PC-9 (cell line): ENCODE measurements around the gene KIF26B. TPM values are rescaled to one million over a fixed set of nuclear protein-coding genes. Genes with fewer than 3 reads are reported as not detected.

Experiments
- BruUV-seq: library from RNA; stranded (reverse); fragments of 400-500 nt; replicated peaks from 2 replicates; lab custom pipeline; 2021; lab: Mats Ljungman, UMichigan
- CTCF ChIA-PET: fragments of 300-600 bp; sonication (Branson Sonifier 250); formaldehyde crosslinking; loops from one replicate; lab custom pipeline; 2022; ENCODE audit warnings: antibody characterized with exemption; lab: Charles Lee
- POLR2A ChIA-PET: fragments of 300-600 bp; sonication (Branson Sonifier 250); formaldehyde crosslinking; loops from one replicate; lab custom pipeline; 2022; ENCODE audit warnings: antibody characterized with exemption; ENCODE audit not compliant: unreplicated experiment; lab: Charles Lee
- DNase-seq, 2 experiments: peaks; one replicate each; pipeline versions ENCODE4 v3.0.0 to v3.0.0-alpha.2; 2015 to 2022; ENCODE audit warnings: mixed read lengths in 1 of 2
- H2AFZ ChIP-seq: fragments of 200-600 bp; sonication (generic); 2 replicates; pipeline ENCODE4 v1.8.1; 2017; ENCODE audit warnings: antibody characterized with exemption
- H3F3A ChIP-seq: fragments of 200-600 bp; sonication (generic); 2 replicates; pipeline ENCODE4 v1.8.1; 2017; ENCODE audit warnings: antibody characterized with exemption, mild to moderate bottlenecking, low read depth; ENCODE audit not compliant: insufficient read depth
- H3K27ac ChIP-seq: fragments of 200-600 bp; sonication (generic); 2 replicates; pipeline ENCODE4 v1.6.1; 2016; ENCODE audit warnings: mixed run types
- H3K27me3 ChIP-seq: fragments of 200-600 bp; sonication (generic); 2 replicates; pipeline ENCODE4 v1.6.1; 2016; ENCODE audit warnings: low read depth, mixed run types; ENCODE audit not compliant: insufficient read depth
- H3K36me3 ChIP-seq: fragments of 200-600 bp; sonication (generic); 2 replicates; pipeline ENCODE4 v1.6.1; 2016; ENCODE audit warnings: low read depth, mixed run types
- H3K4me1 ChIP-seq: fragments of 200-600 bp; sonication (generic); replicated peaks from 2 replicates; pipeline ENCODE4 v1.6.1; 2016; ENCODE audit warnings: mixed run types; ENCODE audit not compliant: insufficient read depth
- H3K4me2 ChIP-seq: fragments of 200-600 bp; sonication (generic); 2 replicates; pipeline ENCODE4 v1.6.1; 2017; ENCODE audit warnings: mixed run types
- H3K4me3 ChIP-seq: fragments of 200-600 bp; sonication (generic); 2 replicates; pipeline ENCODE4 v1.6.1; 2016; ENCODE audit warnings: mixed run types
- H3K79me2 ChIP-seq: fragments of 200-600 bp; sonication (generic); 2 replicates; pipeline ENCODE4 v1.6.1; 2017; ENCODE audit warnings: low read depth, mixed run types
- H3K9me2 ChIP-seq: fragments of 200-600 bp; sonication (generic); 2 replicates; pipeline ENCODE4 v1.8.1; 2017; ENCODE audit warnings: mild to moderate bottlenecking; ENCODE audit not compliant: insufficient read depth
- H3K9me3 ChIP-seq: fragments of 200-600 bp; sonication (generic); 2 replicates; pipeline ENCODE4 v1.8.1; 2016; ENCODE audit warnings: low read depth; ENCODE audit not compliant: insufficient read depth
- H4K20me1 ChIP-seq: fragments of 200-600 bp; sonication (generic); 2 replicates; pipeline ENCODE4 v1.8.1; 2017; ENCODE audit not compliant: insufficient read depth
- CTCF ChIP-seq: fragments of 200-600 bp; sonication (generic); conservative IDR thresholded peaks from 2 replicates; pipeline ENCODE4 v1.6.1; 2017; ENCODE audit warnings: mixed run types, antibody characterized with exemption, mild to moderate bottlenecking, moderate library complexity
- EZH2 ChIP-seq: fragments of 200-600 bp; sonication (generic); IDR thresholded peaks from 2 replicates; pipeline ENCODE4 v1.8.0; 2017; ENCODE audit warnings: antibody characterized with exemption, low read depth
- intact Hi-C: fragments of 100-400 bp; cut with micrococcal nuclease; formaldehyde crosslinking; loops from one replicate; pipeline ENCODE4 v1.10.0; 2022; ENCODE audit not compliant: unreplicated experiment
- total RNA-seq: library from RNA; stranded (reverse); gene quantifications from 2 replicates; pipeline ENCODE4 v1.2.3, GENCODE V29; 2021

KIF26B gene
- total RNA-seq, 1 experiment from 2014 or later, result 0.11 TPM

GRCh38 chr1:245606157-245606725, 451.5 kb downstream of the KIF26B start:
- TF ChIP-seq EZH2, result no peak
- no peak for TF ChIP-seq CTCF
- Histone ChIP-seq H3K27ac (no peak overlapping the region), H3F3A (no peaks in the 10 kb centered on the region), H4K20me1 (no peaks in the 10 kb centered on the region), H3K9me2 (no peaks in the 10 kb centered on the region), H3K27me3 (peaks cover 99% of the 10 kb centered on the region), H3K79me2 (no peaks in the 10 kb centered on the region), H3K4me3 (no peak overlapping the region), H3K36me3 (no peaks in the 10 kb centered on the region), H3K9me3 (no peaks in the 10 kb centered on the region), H2AFZ (no peak overlapping the region), H3K4me2 (no peak overlapping the region), H3K4me1 (no peaks in the 10 kb centered on the region)
- CTCF ChIA-PET, result no interaction called here
- POLR2A ChIA-PET, result no interaction called here
- BruUV-seq, result no TSS peak
- intact Hi-C loops, result no loop called here
- DNase-seq, result no peak

GRCh38 chr1:245608271-245608670, 453.5 kb downstream of the KIF26B start:
- Histone ChIP-seq H3K27ac (no peak overlapping the region), H3K4me1 (no peaks in the 10 kb centered on the region), H3K4me2 (no peak overlapping the region), H2AFZ (no peak overlapping the region), H3K4me3 (no peak overlapping the region), H3K9me2 (no peaks in the 10 kb centered on the region), H4K20me1 (no peaks in the 10 kb centered on the region), H3K27me3 (peaks cover 99% of the 10 kb centered on the region), H3F3A (no peaks in the 10 kb centered on the region), H3K79me2 (no peaks in the 10 kb centered on the region), H3K9me3 (no peaks in the 10 kb centered on the region), H3K36me3 (no peaks in the 10 kb centered on the region)
- no TSS peak for BruUV-seq
- DNase-seq, result no peak
- intact Hi-C loops, result no loop called here
- ChIA-PET CTCF (no interaction called here), POLR2A (no interaction called here)
- TF ChIP-seq EZH2 (no peak), CTCF (no peak)

GRCh38 chr1:245609354-245610150, 454.8 kb downstream of the KIF26B start:
- intact Hi-C loops, result no loop called here
- no peak for DNase-seq
- no peaks in the 10 kb centered on the region for H3K79me2 ChIP-seq
- H3K9me3 ChIP-seq, result no peaks in the 10 kb centered on the region
- no peaks in the 10 kb centered on the region for H3K4me1 ChIP-seq
- H3K4me2 ChIP-seq, result no peak overlapping the region
- H3F3A ChIP-seq, result no peaks in the 10 kb centered on the region
- ChIA-PET CTCF (no interaction called here), POLR2A (no interaction called here)
- TF ChIP-seq CTCF (no peak), EZH2 (no peak)
- no peaks in the 10 kb centered on the region for H4K20me1 ChIP-seq
- H3K27me3 ChIP-seq, result peaks cover 97% of the 10 kb centered on the region
- H3K4me3 ChIP-seq, result no peak overlapping the region
- H3K36me3 ChIP-seq, result no peaks in the 10 kb centered on the region
- no TSS peak for BruUV-seq
- H2AFZ ChIP-seq, result no peak overlapping the region
- H3K27ac ChIP-seq, result no peak overlapping the region
- H3K9me2 ChIP-seq, result no peaks in the 10 kb centered on the region
